ENCODE measurements around the gene ZFPM1. TPM values are rescaled to one million over a fixed set of nuclear protein-coding genes. Genes with fewer than 3 reads are reported as not detected.

ZFPM1 gene
- total RNA-seq, 1 donor from 2014 or later: 5.7 TPM

GRCh38 chr16:88427376-88427775 lies 25.7 kb upstream of the ZFPM1 start:
- H3K4me1 Mint-ChIP-seq (ENCODE audit: unreplicated experiment): no peaks in the 10 kb centered on the region
- no peak overlapping the region for H3K4me3 Mint-ChIP-seq (ENCODE audit: unreplicated experiment)
- no peak for DNase-seq (ENCODE audit: extremely low spot score, unreplicated experiment)
- H3K36me3 Mint-ChIP-seq (ENCODE audit: unreplicated experiment): no peaks in the 10 kb centered on the region
- no peak for TF ChIP-seq CTCF (IDR thresholded peaks at IDR 0.05)
- no peaks in the 10 kb centered on the region for H3K27me3 Mint-ChIP-seq (ENCODE audit: unreplicated experiment)
- no peaks in the 10 kb centered on the region for H3K9me3 Mint-ChIP-seq (ENCODE audit: unreplicated experiment)
- H3K27ac Mint-ChIP-seq (ENCODE audit: unreplicated experiment): no peak overlapping the region

GRCh38 chr16:88428156-88428555 lies 24.9 kb upstream of the ZFPM1 start:
- no peak for TF ChIP-seq CTCF (IDR thresholded peaks at IDR 0.05)
- Mint-ChIP-seq H3K27me3 (ENCODE audit: unreplicated experiment) (no peaks in the 10 kb centered on the region), H3K36me3 (ENCODE audit: unreplicated experiment) (no peaks in the 10 kb centered on the region), H3K4me1 (ENCODE audit: unreplicated experiment) (no peaks in the 10 kb centered on the region), H3K9me3 (ENCODE audit: unreplicated experiment) (no peaks in the 10 kb centered on the region), H3K4me3 (ENCODE audit: unreplicated experiment) (no peak overlapping the region), H3K27ac (ENCODE audit: unreplicated experiment) (no peak overlapping the region)
- no peak for DNase-seq (ENCODE audit: extremely low spot score, unreplicated experiment)

DNA sequence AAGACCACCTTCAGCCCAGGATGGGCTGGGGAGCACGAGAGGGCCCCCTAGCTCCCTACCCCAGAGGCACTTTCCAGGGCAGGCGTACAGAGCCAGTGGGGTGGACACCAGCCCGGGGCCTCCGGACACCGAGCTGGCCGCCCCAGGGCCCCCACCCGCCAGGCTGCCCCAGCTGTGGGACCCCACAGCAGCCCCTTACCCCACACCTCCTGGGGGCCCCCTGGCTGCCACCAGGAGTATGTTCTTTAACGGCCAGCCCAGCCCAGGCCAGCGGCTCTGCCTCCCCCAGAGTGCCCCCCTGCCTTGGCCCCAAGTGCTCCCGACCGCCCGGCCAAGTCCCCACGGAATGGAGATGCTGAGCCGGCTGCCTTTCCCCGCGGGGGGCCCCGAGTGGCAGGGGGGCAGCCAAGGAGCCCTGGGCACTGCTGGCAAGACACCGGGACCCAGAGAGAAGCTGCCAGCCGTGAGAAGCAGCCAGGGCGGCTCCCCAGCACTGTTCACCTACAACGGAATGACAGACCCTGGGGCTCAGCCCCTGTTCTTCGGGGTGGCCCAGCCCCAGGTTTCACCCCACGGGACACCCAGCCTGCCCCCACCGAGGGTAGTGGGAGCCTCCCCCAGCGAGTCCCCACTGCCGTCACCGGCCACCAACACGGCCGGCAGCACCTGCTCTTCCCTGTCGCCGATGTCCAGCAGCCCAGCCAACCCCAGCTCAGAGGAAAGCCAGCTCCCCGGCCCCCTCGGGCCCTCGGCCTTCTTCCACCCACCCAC lies 24.3 kb upstream of the ZFPM1 start:
- DNase-seq (ENCODE audit: extremely low spot score, unreplicated experiment): no peak
- Mint-ChIP-seq H3K9me3 (ENCODE audit: unreplicated experiment) (no peaks in the 10 kb centered on the region), H3K36me3 (ENCODE audit: unreplicated experiment) (no peaks in the 10 kb centered on the region), H3K27ac (ENCODE audit: unreplicated experiment) (no peak overlapping the region), H3K4me3 (ENCODE audit: unreplicated experiment) (no peak overlapping the region), H3K27me3 (ENCODE audit: unreplicated experiment) (no peaks in the 10 kb centered on the region), H3K4me1 (ENCODE audit: unreplicated experiment) (no peaks in the 10 kb centered on the region)
- peak; percentile 14 for TF ChIP-seq CTCF (IDR thresholded peaks at IDR 0.05)

GRCh38 chr16:88429387-88430184 lies 23.5 kb upstream of the ZFPM1 start:
- no peak for DNase-seq (ENCODE audit: extremely low spot score, unreplicated experiment)
- no peaks in the 10 kb centered on the region for H3K27me3 Mint-ChIP-seq (ENCODE audit: unreplicated experiment)
- no peak for TF ChIP-seq CTCF (IDR thresholded peaks at IDR 0.05)
- H3K9me3 Mint-ChIP-seq (ENCODE audit: unreplicated experiment): no peaks in the 10 kb centered on the region
- H3K27ac Mint-ChIP-seq (ENCODE audit: unreplicated experiment): no peak overlapping the region
- no peaks in the 10 kb centered on the region for H3K4me1 Mint-ChIP-seq (ENCODE audit: unreplicated experiment)
- H3K4me3 Mint-ChIP-seq (ENCODE audit: unreplicated experiment): no peak overlapping the region
- H3K36me3 Mint-ChIP-seq (ENCODE audit: unreplicated experiment): no peaks in the 10 kb centered on the region

DNA sequence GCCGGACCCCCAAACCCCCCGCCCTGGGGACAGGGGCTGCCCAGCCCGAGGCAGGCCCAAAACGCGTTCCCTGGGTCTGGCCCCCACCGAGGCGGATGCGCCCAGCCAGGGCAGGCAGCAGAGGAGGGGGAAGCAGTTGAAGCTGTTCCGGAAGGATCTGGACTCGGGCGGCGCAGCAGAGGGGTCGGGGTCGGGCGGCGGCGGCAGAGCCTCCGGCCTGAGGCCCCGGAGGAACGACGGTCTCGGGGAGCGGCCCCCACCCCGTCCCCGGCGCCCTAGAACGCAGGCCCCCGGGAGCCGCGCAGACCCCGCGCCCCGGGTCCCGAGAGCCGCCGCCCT lies 22.9 kb upstream of the ZFPM1 start:
- H3K27me3 Mint-ChIP-seq (ENCODE audit: unreplicated experiment): no peaks in the 10 kb centered on the region
- DNase-seq (ENCODE audit: extremely low spot score, unreplicated experiment): no peak
- no peak for TF ChIP-seq CTCF (IDR thresholded peaks at IDR 0.05)
- peaks cover 2% of the 10 kb centered on the region for H3K4me1 Mint-ChIP-seq (ENCODE audit: unreplicated experiment)
- H3K4me3 Mint-ChIP-seq (ENCODE audit: unreplicated experiment): no peak overlapping the region
- no peaks in the 10 kb centered on the region for H3K36me3 Mint-ChIP-seq (ENCODE audit: unreplicated experiment)
- no peaks in the 10 kb centered on the region for H3K9me3 Mint-ChIP-seq (ENCODE audit: unreplicated experiment)
- H3K27ac Mint-ChIP-seq (ENCODE audit: unreplicated experiment): no peak overlapping the region

Data from osteocyte (in vitro differentiated cells).